H1 (cell line): Measurements from ENCODE around the gene HRH4.

Source experiments
- CHD1 ChIP-seq: IDR thresholded peaks from 2 replicates; pipeline ENCODE4 v1.6.1; 2012; ENCODE audit warnings: low read depth, low read length, improper control_type of control experiment
- CHD2 ChIP-seq: IDR thresholded peaks from 2 replicates; pipeline ENCODE4 v1.6.1; 2012; ENCODE audit warnings: low read length, improper control_type of control experiment
- CREB1 ChIP-seq: IDR thresholded peaks from 2 replicates; pipeline ENCODE4 v1.6.1; 2012; ENCODE audit warnings: inconsistent platforms
- EZH2 ChIP-seq: fragments of 200-600 bp; sonication (generic); IDR thresholded peaks from 2 replicates; pipeline ENCODE4 v1.7.1; 2012; ENCODE audit warnings: low read depth, mild to moderate bottlenecking, moderate library complexity, low read length, inconsistent platforms; ENCODE audit not compliant: severe bottlenecking
- HDAC2 ChIP-seq, 2 experiments: fragments of 300-600 bp in 1 of 2; sonication (generic) in 1 of 2; IDR thresholded peaks; 2 replicates each; pipeline ENCODE4 v1.6.1; 2011 to 2012; ENCODE audit warnings: low read depth in 2 of 2, low read length in 2 of 2, mild to moderate bottlenecking in 2 of 2, moderate library complexity in 2 of 2, borderline replicate concordance in 1 of 2, inconsistent platforms in 1 of 2
- JUND ChIP-seq: IDR thresholded peaks from 2 replicates; pipeline ENCODE4 v1.6.1; 2011; ENCODE audit warnings: mild to moderate bottlenecking, improper control_type of control experiment, low read length
- KDM1A ChIP-seq: fragments of 200-600, 300-600 bp; sonication (generic); IDR thresholded peaks from 2 replicates; pipeline ENCODE4 v1.7.1; 2016; ENCODE audit warnings: mild to moderate bottlenecking, low read length, borderline replicate concordance
- POU5F1 ChIP-seq: IDR thresholded peaks from 2 replicates; pipeline ENCODE4 v1.6.1; 2011; ENCODE audit warnings: low read depth, mild to moderate bottlenecking, low read length, moderate library complexity
- RAD21 ChIP-seq, 2 experiments: IDR thresholded peaks in 1 of 2; conservative IDR thresholded peaks in 1 of 2; 2 replicates each; pipeline ENCODE4 v1.6.1; 2011; ENCODE audit warnings: low read depth in 2 of 2, low read length in 2 of 2, improper control_type of control experiment in 1 of 2, inconsistent platforms in 1 of 2, mild to moderate bottlenecking in 1 of 2, moderate library complexity in 1 of 2
- SIN3A ChIP-seq, 2 experiments: IDR thresholded peaks in 1 of 2; conservative IDR thresholded peaks in 1 of 2; 2 replicates each; pipeline ENCODE4 v1.6.1; 2011 to 2012; ENCODE audit warnings: low read length in 2 of 2, improper control_type of control experiment in 1 of 2, low read depth in 1 of 2, mild to moderate bottlenecking in 1 of 2
- ZNF274 ChIP-seq: IDR thresholded peaks from 2 replicates; pipeline ENCODE4 v1.7.0; 2012; ENCODE audit warnings: low read length, borderline replicate concordance; ENCODE audit errors: extremely low read depth
- TF ChIP-seq, protein P1 (sequence below), 3 experiments: IDR thresholded peaks; 1 replicate in 2 of 3; 2 replicates in 1 of 3; pipeline versions ENCODE4 v1.5.1 to v1.6.1; 2011; ENCODE audit warnings: low read length in 3 of 3, mild to moderate bottlenecking in 3 of 3, inconsistent platforms in 2 of 3, low read depth in 1 of 3, moderate library complexity in 1 of 3; ENCODE audit not compliant: insufficient read depth in 1 of 3; ENCODE audit errors: control extremely low read depth in 1 of 3

DNA sequence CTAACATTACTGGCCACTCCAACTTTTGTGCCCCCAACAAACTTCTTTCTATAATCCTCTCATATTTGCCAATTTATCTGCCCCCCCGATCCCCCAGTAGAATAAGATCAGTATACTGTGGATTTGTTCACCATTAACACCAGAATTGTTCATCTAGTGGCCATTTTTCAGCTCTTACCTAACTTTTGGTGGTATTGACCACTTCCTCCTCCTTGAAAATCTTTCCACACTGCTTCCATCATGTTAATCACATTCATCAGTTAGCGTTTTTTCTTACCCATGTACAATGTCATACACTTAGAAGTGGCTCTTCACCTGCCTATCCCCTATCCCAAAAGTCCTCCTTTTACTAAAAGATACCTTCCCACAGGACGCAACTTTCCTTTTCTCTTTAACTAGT is 27.8 kb upstream of the HRH4 start:
- TF ChIP-seq, protein P1, sequence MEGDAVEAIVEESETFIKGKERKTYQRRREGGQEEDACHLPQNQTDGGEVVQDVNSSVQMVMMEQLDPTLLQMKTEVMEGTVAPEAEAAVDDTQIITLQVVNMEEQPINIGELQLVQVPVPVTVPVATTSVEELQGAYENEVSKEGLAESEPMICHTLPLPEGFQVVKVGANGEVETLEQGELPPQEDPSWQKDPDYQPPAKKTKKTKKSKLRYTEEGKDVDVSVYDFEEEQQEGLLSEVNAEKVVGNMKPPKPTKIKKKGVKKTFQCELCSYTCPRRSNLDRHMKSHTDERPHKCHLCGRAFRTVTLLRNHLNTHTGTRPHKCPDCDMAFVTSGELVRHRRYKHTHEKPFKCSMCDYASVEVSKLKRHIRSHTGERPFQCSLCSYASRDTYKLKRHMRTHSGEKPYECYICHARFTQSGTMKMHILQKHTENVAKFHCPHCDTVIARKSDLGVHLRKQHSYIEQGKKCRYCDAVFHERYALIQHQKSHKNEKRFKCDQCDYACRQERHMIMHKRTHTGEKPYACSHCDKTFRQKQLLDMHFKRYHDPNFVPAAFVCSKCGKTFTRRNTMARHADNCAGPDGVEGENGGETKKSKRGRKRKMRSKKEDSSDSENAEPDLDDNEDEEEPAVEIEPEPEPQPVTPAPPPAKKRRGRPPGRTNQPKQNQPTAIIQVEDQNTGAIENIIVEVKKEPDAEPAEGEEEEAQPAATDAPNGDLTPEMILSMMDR (IDR thresholded peaks at IDR 0.05; ENCODE audit: control extremely low read depth in 1 of 3, insufficient read depth in 1 of 3, low read depth in 1 of 3, low read length in 3 of 3), result no peak
- TF ChIP-seq RAD21 (IDR thresholded peaks at IDR 0.05 in 1 of 2, conservative IDR thresholded peaks at IDR 0.05 in 1 of 2; ENCODE audit: low read depth in 2 of 2, low read length in 2 of 2), result no peak
- TF ChIP-seq POU5F1, result no peak
- no peak for TF ChIP-seq KDM1A
- TF ChIP-seq CHD2, result no peak
- no peak for TF ChIP-seq EZH2
- TF ChIP-seq CREB1, result no peak
- no peak for TF ChIP-seq SIN3A (conservative IDR thresholded peaks at IDR 0.05 in 1 of 2, IDR thresholded peaks at IDR 0.05 in 1 of 2; ENCODE audit: low read depth in 1 of 2, low read length in 2 of 2)
- TF ChIP-seq CHD1, result no peak
- no peak for TF ChIP-seq JUND
- no peak for TF ChIP-seq ZNF274
- no peak for TF ChIP-seq HDAC2 (IDR thresholded peaks at IDR 0.05; ENCODE audit: borderline replicate concordance in 1 of 2, low read depth in 2 of 2, low read length in 2 of 2)
